ENCODE results near the gene KIF20A.
A peak's percentile ranks its signal among the peaks of the same experiment; 100 is the strongest.

DNA sequence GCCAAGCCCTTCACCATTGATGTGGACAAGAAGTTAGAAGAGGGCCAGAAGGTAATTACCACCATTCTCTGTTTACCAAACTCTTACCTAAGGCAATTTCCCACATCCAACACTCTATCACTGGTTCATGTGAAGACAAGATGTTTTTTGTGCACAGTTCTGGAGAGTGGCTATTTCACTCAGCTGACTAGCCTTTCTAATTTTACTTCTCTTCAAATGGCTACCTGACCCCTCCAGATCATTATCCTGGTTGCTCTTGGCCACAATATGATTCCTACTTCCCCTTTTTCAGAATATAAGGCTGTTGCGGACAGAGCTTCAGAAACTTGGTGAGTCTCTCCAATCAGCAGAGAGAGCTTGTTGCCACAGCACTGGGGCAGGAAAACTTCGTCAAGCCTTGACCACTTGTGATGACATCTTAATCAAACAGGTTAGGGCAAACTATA, 7.1 kb downstream of the KIF20A start:
- TF ChIP-seq POLR2AphosphoS5 (IDR thresholded peaks at IDR 0.05; ENCODE audit: low read depth, low read length) (peak; percentile 52; the same call in 1 of the 2 replicates), POLR2A (IDR thresholded peaks at IDR 0.05; ENCODE audit: low read depth, low read length) (no peak), TAF1 (IDR thresholded peaks at IDR 0.05; ENCODE audit: borderline replicate concordance, low read depth, low read length) (no peak)

Measured in GM12892 (cell line).